Calu3 (cell line): ENCODE results near the gene ENPP1. TPM values are rescaled to one million over a fixed set of nuclear protein-coding genes. Genes with fewer than 3 reads are reported as not detected.
"Not testable (repeated sequence)": the region's sequence is repeated elsewhere in the genome, so short reads cannot be mapped to it uniquely, and the experiment has no call there.

Source experiments
- BruUV-seq: library from RNA; stranded (reverse); fragments of 400-500 nt; replicated peaks from 2 replicates; lab custom pipeline; 2021; lab: Mats Ljungman, UMichigan
- CTCF ChIA-PET: fragments of 300-600 bp; sonication (Branson Sonifier 250); formaldehyde crosslinking; loops from one replicate; lab custom pipeline; 2022; ENCODE audit warnings: antibody characterized with exemption; lab: Charles Lee
- DNase-seq: peaks from one replicate; pipeline ENCODE4 v3.0.0; 2022
- H3K27ac Mint-ChIP-seq: one replicate; pipeline ENCODE4 v1.8.0; 2022; ENCODE audit warnings: mixed read lengths; ENCODE audit not compliant: unreplicated experiment
- H3K27me3 Mint-ChIP-seq: one replicate; pipeline ENCODE4 v1.8.0; 2022; ENCODE audit warnings: mixed read lengths; ENCODE audit not compliant: unreplicated experiment
- H3K36me3 Mint-ChIP-seq: one replicate; pipeline ENCODE4 v1.8.0; 2022; ENCODE audit warnings: mild to moderate bottlenecking, moderate library complexity, mixed read lengths; ENCODE audit not compliant: insufficient read depth, unreplicated experiment
- H3K4me1 Mint-ChIP-seq: one replicate; pipeline ENCODE4 v1.8.0; 2022; ENCODE audit warnings: mild to moderate bottlenecking, low read depth, mixed read lengths; ENCODE audit not compliant: unreplicated experiment
- H3K4me3 Mint-ChIP-seq: one replicate; pipeline ENCODE4 v1.8.0; 2022; ENCODE audit warnings: mild to moderate bottlenecking, low read depth, moderate library complexity, mixed read lengths; ENCODE audit not compliant: unreplicated experiment
- H3K9me3 Mint-ChIP-seq: one replicate; pipeline ENCODE4 v1.8.0; 2022; ENCODE audit warnings: low read depth, mixed read lengths; ENCODE audit not compliant: unreplicated experiment
- CTCF ChIP-seq: fragments of 200-600 bp; IDR thresholded peaks from one replicate; pipeline ENCODE4 v1.8.0; 2022; ENCODE audit warnings: antibody characterized with exemption; ENCODE audit not compliant: unreplicated experiment
- intact Hi-C: fragments of 100-400 bp; cut with micrococcal nuclease; formaldehyde crosslinking; loops from one replicate; pipeline ENCODE4 v1.10.0; 2022; ENCODE audit not compliant: unreplicated experiment
- total RNA-seq: library from RNA; stranded (reverse); gene quantifications from 2 replicates; pipeline ENCODE4 v1.2.3, GENCODE V29; 2022

ENPP1 gene
- total RNA-seq, 1 experiment from 2014 or later: 7.7 TPM

GRCh38 chr6:131914234-131914633, 106.4 kb downstream of the ENPP1 start:
- no peak for DNase-seq
- intact Hi-C loops: loop anchor here (2.0 to 10.0 kb wide), 2 partner anchors 221 to 481 kb away; no protein-coding TSS in a partner anchor
- H3K9me3 Mint-ChIP-seq: no peaks in the 10 kb centered on the region
- peaks cover 7% of the 10 kb centered on the region for H3K4me1 Mint-ChIP-seq
- H3K4me3 Mint-ChIP-seq: no peak overlapping the region
- CTCF ChIA-PET: no interaction called here
- no peak overlapping the region for H3K27ac Mint-ChIP-seq
- H3K27me3 Mint-ChIP-seq: peaks cover 11% of the 10 kb centered on the region
- no TSS peak for BruUV-seq
- no peaks in the 10 kb centered on the region for H3K36me3 Mint-ChIP-seq
- no peak for TF ChIP-seq CTCF

GRCh38 chr6:131914967-131915751, 107.3 kb downstream of the ENPP1 start:
- intact Hi-C loops: loop anchor here (2.0 to 10.0 kb wide), 2 partner anchors 222 to 480 kb away; no protein-coding TSS in a partner anchor
- peaks cover 5% of the 10 kb centered on the region for H3K9me3 Mint-ChIP-seq
- CTCF ChIA-PET: interaction anchor here (0.6 to 2.6 kb wide), 9 partner anchors 8 to 383 kb away, joined by 3 to 13 read pairs (median 4); no protein-coding TSS in a partner anchor
- BruUV-seq: no TSS peak
- H3K4me1 Mint-ChIP-seq: peaks cover 7% of the 10 kb centered on the region
- no peak overlapping the region for H3K27ac Mint-ChIP-seq
- H3K4me3 Mint-ChIP-seq: no peak overlapping the region
- H3K36me3 Mint-ChIP-seq: no peaks in the 10 kb centered on the region
- DNase-seq: peak; percentile 64
- peak; percentile 66 for TF ChIP-seq CTCF
- H3K27me3 Mint-ChIP-seq: peaks cover 11% of the 10 kb centered on the region

- DNase-seq, H3K27me3 Mint-ChIP-seq, H3K4me3 Mint-ChIP-seq, BruUV-seq, H3K9me3 Mint-ChIP-seq, H3K36me3 Mint-ChIP-seq, H3K4me1 Mint-ChIP-seq, H3K27ac Mint-ChIP-seq: not testable (repeated sequence)
- CTCF ChIA-PET: interaction anchor here (2.1 to 2.6 kb wide), 2 partner anchors 342 to 364 kb away, joined by 12 to 13 read pairs; no protein-coding TSS in a partner anchor
- intact Hi-C loops: loop anchor here (10.0 kb wide), 1 partner anchor 479 kb away; no protein-coding TSS in a partner anchor
Observed at GRCh38 chr6:131916091-131916796, 108.4 kb downstream of the ENPP1 start.

- no peak overlapping the region for H3K4me3 Mint-ChIP-seq
- H3K27ac Mint-ChIP-seq: no peak overlapping the region
- peaks cover 5% of the 10 kb centered on the region for H3K9me3 Mint-ChIP-seq
- CTCF ChIA-PET: interaction anchor here (2.6 kb wide), 1 partner anchor 342 kb away, joined by 12 read pairs; no protein-coding TSS in a partner anchor
- no peaks in the 10 kb centered on the region for H3K27me3 Mint-ChIP-seq
- intact Hi-C loops: loop anchor here (10.0 kb wide), 1 partner anchor 478 kb away; no protein-coding TSS in a partner anchor
- peaks cover 7% of the 10 kb centered on the region for H3K4me1 Mint-ChIP-seq
- no peak for DNase-seq
- H3K36me3 Mint-ChIP-seq: no peaks in the 10 kb centered on the region
- TF ChIP-seq CTCF: no peak
- no TSS peak for BruUV-seq
Observed at GRCh38 chr6:131916847-131917246, 109.0 kb downstream of the ENPP1 start.
